GM12878 (cell line): ENCODE measurements around the gene CNTNAP5. TPM values are rescaled to one million over a fixed set of nuclear protein-coding genes. Genes with fewer than 3 reads are reported as not detected.

Experiments used
- ATAC-seq: fragments of 200-7000 bp; cut with Tn5 transposase; 3 replicates; pipeline ENCODE4 v1.9.1; 2020; ENCODE audit warnings: mild to moderate bottlenecking, moderate library complexity
- BruUV-seq: library from RNA; stranded (reverse); fragments of 400-500 nt; replicated peaks from 2 replicates; lab custom pipeline; 2021; lab: Mats Ljungman, UMichigan
- CTCF ChIA-PET: fragments of 300-600 bp; sonication (Branson Sonifier 250); formaldehyde crosslinking; extraction: SDS; loops from one replicate; lab custom pipeline; 2021; ENCODE audit warnings: inconsistent platforms; lab: Yijun Ruan, JAX
- POLR2A ChIA-PET: fragments of 350-600 bp; formaldehyde crosslinking; extraction: SDS; loops from one replicate; lab custom pipeline; 2021; ENCODE audit warnings: inconsistent platforms; lab: Charles Lee
- RAD21 ChIA-PET: fragments of 300-600 bp; sonication (Branson Sonifier 250); formaldehyde crosslinking; loops from one replicate; lab custom pipeline; 2023; ENCODE audit warnings: antibody characterized with exemption; ENCODE audit not compliant: unreplicated experiment; lab: Charles Lee
- SMC1A ChIA-PET: fragments of 300-600 bp; sonication (Branson Sonifier 250); formaldehyde crosslinking; loops from one replicate; lab custom pipeline; 2023; ENCODE audit not compliant: unreplicated experiment, uncharacterized antibody; lab: Charles Lee
- DNase-seq: peaks from one replicate; pipeline ENCODE4 v3.0.0-alpha.2; 2011; ENCODE audit warnings: low read depth, low spot score
- FAIRE-seq: peaks from 3 replicates; lab custom pipeline; 2011; peaks lifted over from hg19 to GRCh38; lab: Jason Lieb, UNC
- H2AFZ ChIP-seq: 2 replicates; pipeline ENCODE4 v1.6.0; 2011; ENCODE audit warnings: low read depth, low read length, control low read depth; ENCODE audit not compliant: control insufficient read depth
- H3K27ac ChIP-seq: 2 replicates; pipeline ENCODE4 v1.5.1; 2011; ENCODE audit warnings: control low read depth; ENCODE audit not compliant: control insufficient read depth, insufficient read depth
- H3K27me3 ChIP-seq, 2 experiments: replicated peaks in 1 of 2; 2 replicates each; pipeline versions ENCODE4 v1.6.0 to v1.6.1; 2011; ENCODE audit warnings: low read length in 1 of 2; ENCODE audit not compliant: control insufficient read depth in 2 of 2, insufficient read depth in 2 of 2
- H3K36me3 ChIP-seq, 2 experiments: 2 replicates each; pipeline ENCODE4 v1.5.1; 2011; ENCODE audit warnings: low read length in 1 of 2; ENCODE audit not compliant: control insufficient read depth in 2 of 2, insufficient read depth in 2 of 2
- H3K4me1 ChIP-seq: 2 replicates; pipeline ENCODE4 v1.6.1; 2011; ENCODE audit warnings: mild to moderate bottlenecking, low read length, moderate library complexity, mixed read lengths; ENCODE audit not compliant: control insufficient read depth, insufficient read depth
- H3K4me2 ChIP-seq: 2 replicates; pipeline ENCODE4 v1.6.0; 2011; ENCODE audit warnings: control low read depth; ENCODE audit not compliant: control insufficient read depth, insufficient read depth
- H3K4me3 ChIP-seq: fragments of 200-600 bp; sonication (generic); 2 replicates; pipeline ENCODE4 v1.5.1; 2016
- H3K79me2 ChIP-seq: 2 replicates; pipeline ENCODE4 v1.6.0; 2011; ENCODE audit warnings: low read length; ENCODE audit not compliant: control insufficient read depth, insufficient read depth
- H3K9ac ChIP-seq: 2 replicates; pipeline ENCODE4 v1.8.0; 2011; ENCODE audit warnings: low read length, control low read depth, mixed read lengths; ENCODE audit not compliant: control insufficient read depth, insufficient read depth
- H3K9me3 ChIP-seq: replicated peaks from 3 replicates; pipeline ENCODE4 v1.5.1; 2011; ENCODE audit warnings: mild to moderate bottlenecking, low read length; ENCODE audit not compliant: control insufficient read depth, insufficient read depth
- H4K20me1 ChIP-seq: 2 replicates; pipeline ENCODE4 v1.6.0; 2011; ENCODE audit not compliant: control insufficient read depth, insufficient read depth
- E2F4 ChIP-seq: IDR thresholded peaks from 2 replicates; pipeline ENCODE4 v1.6.1; 2012; ENCODE audit warnings: low read depth, low read length, improper control_type of control experiment
- E4F1 ChIP-seq: fragments of 450-650 bp; IDR thresholded peaks from 2 replicates; pipeline ENCODE4 v1.6.1; 2018; ENCODE audit warnings: borderline replicate concordance, mild to moderate bottlenecking; ENCODE audit not compliant: partially characterized antibody
- ETV6 ChIP-seq, 2 experiments: fragments of 450-650 bp in 1 of 2; IDR thresholded peaks in 1 of 2; conservative IDR thresholded peaks in 1 of 2; 2 replicates each; pipeline ENCODE4 v1.6.1; 2014; ENCODE audit warnings: antibody characterized with exemption in 1 of 2, borderline replicate concordance in 1 of 2, low read depth in 1 of 2, mild to moderate bottlenecking in 1 of 2, moderate library complexity in 1 of 2
- HCFC1 ChIP-seq: fragments of 150-350 bp; IDR thresholded peaks from 2 replicates; pipeline ENCODE4 v1.6.1; 2014; ENCODE audit warnings: low read length
- HSF1 ChIP-seq: fragments of 150-350 bp; IDR thresholded peaks from 2 replicates; pipeline ENCODE4 v1.6.1; 2014; ENCODE audit warnings: mild to moderate bottlenecking, low read depth, low read length
- RAD51 ChIP-seq: fragments of 450-650 bp; IDR thresholded peaks from 2 replicates; pipeline ENCODE4 v1.6.1; 2016; ENCODE audit warnings: moderate library complexity, mild to moderate bottlenecking, inconsistent platforms
- SIN3A ChIP-seq: IDR thresholded peaks from 2 replicates; pipeline ENCODE4 v1.6.1; 2012; ENCODE audit warnings: low read depth, low read length, improper control_type of control experiment
- SPI1 ChIP-seq: IDR thresholded peaks from 2 replicates; pipeline ENCODE4 v1.6.1; 2011; ENCODE audit warnings: low read depth, mild to moderate bottlenecking, low read length, moderate library complexity, borderline replicate concordance; ENCODE audit not compliant: insufficient read depth
- STAT1 ChIP-seq: fragments of 450-650 bp; conservative IDR thresholded peaks from 2 replicates; pipeline ENCODE4 v1.6.1; 2014; ENCODE audit warnings: antibody characterized with exemption, mild to moderate bottlenecking
- STAT3 ChIP-seq: IDR thresholded peaks from 2 replicates; pipeline ENCODE4 v1.6.1; 2011; ENCODE audit warnings: low read depth, low read length, improper control_type of control experiment
- ZNF207 ChIP-seq: fragments of 450-650 bp; IDR thresholded peaks from 2 replicates; pipeline ENCODE4 v1.6.1; 2014; ENCODE audit warnings: antibody characterized with exemption, mild to moderate bottlenecking, borderline replicate concordance
- ZSCAN29 ChIP-seq: fragments of 450-650 bp; IDR thresholded peaks from 2 replicates; pipeline ENCODE4 v1.6.1; 2017; ENCODE audit warnings: mild to moderate bottlenecking, moderate library complexity
- WGBS: methylation state at CpG from one replicate; pipeline ENCODE4 v1.1.6; 2016; ENCODE audit warnings: low lambda C conversion rate; ENCODE audit not compliant: insufficient replicate concordance, insufficient coverage; ENCODE audit errors: missing lambda C conversion rate; 5-methylcytosine and 5-hydroxymethylcytosine counted together
- in situ Hi-C: fragments of 300-500 bp; cut with MboI; formaldehyde crosslinking; loops from 9 replicates; pipeline ENCODE4 v1.14.3; 2018; ENCODE audit warnings: mixed read lengths
- intact Hi-C: fragments of 100-400 bp; cut with micrococcal nuclease; formaldehyde crosslinking; loops from one replicate; pipeline ENCODE4 v1.14.2; 2022; ENCODE audit not compliant: unreplicated experiment
- polyA plus RNA-seq, 11 experiments: library from polyadenylated mRNA; depleted of rRNA in 4 of 11; unstranded in 6 of 11; stranded (reverse) in 5 of 11; fragments of >200 nt; fragmentation: Nextera tagmentation in 4 of 11; fragmentation: Illumina TruSeq in 1 of 11; extraction: Ambion mirVana in 4 of 11; extraction: Trizol in 1 of 11; gene quantifications; 1 replicate in 1 of 11; 2 replicates in 10 of 11; pipeline versions ENCODE4 v1.2.1 to v1.2.3, GENCODE V29; 2011 to 2016; ENCODE audit warnings: inconsistent platforms in 2 of 11, missing spikeins in 2 of 11, low read depth in 1 of 11
- total RNA-seq, 4 experiments: library from RNA; depleted of rRNA in 3 of 4; stranded (reverse); fragments of >200 nt in 3 of 4; fragmentation: Illumina TruSeq in 1 of 4; extraction: Trizol in 1 of 4; gene quantifications; 2 replicates each; pipeline versions ENCODE4 v1.2.1 to v1.2.3, GENCODE V29; 2013 to 2021

The CNTNAP5 gene
- total and polyA plus RNA-seq, 10 of the 15 experiments (the other 5 are each of a cell fraction or from before 2014, with no cell fraction given) = not detected

GRCh38 chr2:124258140-124258880, 233.2 kb downstream of the CNTNAP5 start:
- Histone ChIP-seq H3K27me3 (no peaks in the 10 kb centered on the region), H3K79me2 (no peaks in the 10 kb centered on the region), H4K20me1 (no peaks in the 10 kb centered on the region), H3K4me1 (no peaks in the 10 kb centered on the region), H3K36me3 (no peaks in the 10 kb centered on the region), H3K9ac (no peak overlapping the region), H3K4me3 (no peak overlapping the region), H3K27ac (no peak overlapping the region), H2AFZ (no peak overlapping the region), H3K9me3 (no peaks in the 10 kb centered on the region), H3K4me2 (no peak overlapping the region)
- WGBS = 8% methylated on average over 6 of the region's 6 CpGs
- in situ Hi-C loops (no loop called here), intact Hi-C loops (no loop called here)
- RAD21 ChIA-PET = no interaction called here
- no TSS peak for BruUV-seq
- ATAC-seq = no peak
- POLR2A ChIA-PET = no interaction called here
- DNase-seq = no peak
- CTCF ChIA-PET = no interaction called here
- no peak for FAIRE-seq
- no peak for TF ChIP-seq RAD51
- no peak for TF ChIP-seq ZNF207
- no peak for TF ChIP-seq E4F1
- no peak for TF ChIP-seq ZSCAN29
- no peak for TF ChIP-seq STAT1
- no peak for TF ChIP-seq SPI1
- no peak for TF ChIP-seq HCFC1
- no peak for TF ChIP-seq E2F4
- no peak for TF ChIP-seq HSF1
- TF ChIP-seq ETV6 (conservative IDR thresholded peaks at IDR 0.05 in 1 of 2, IDR thresholded peaks at IDR 0.05 in 1 of 2; ENCODE audit: borderline replicate concordance in 1 of 2, low read depth in 1 of 2) = no peak
- TF ChIP-seq STAT3 = no peak
- no peak for TF ChIP-seq SIN3A
- SMC1A ChIA-PET = no interaction called here
